GM19395 (cell line): ENCODE results near the gene CENPQ.

Experiments
- ATAC-seq: cut with Tn5 transposase; IDR thresholded peaks from one replicate; pipeline ENCODE4 v1.9.1; 2021; ENCODE audit warnings: mild to moderate bottlenecking, moderate library complexity; ENCODE audit not compliant: unreplicated experiment

Gene CENPQ

DNA sequence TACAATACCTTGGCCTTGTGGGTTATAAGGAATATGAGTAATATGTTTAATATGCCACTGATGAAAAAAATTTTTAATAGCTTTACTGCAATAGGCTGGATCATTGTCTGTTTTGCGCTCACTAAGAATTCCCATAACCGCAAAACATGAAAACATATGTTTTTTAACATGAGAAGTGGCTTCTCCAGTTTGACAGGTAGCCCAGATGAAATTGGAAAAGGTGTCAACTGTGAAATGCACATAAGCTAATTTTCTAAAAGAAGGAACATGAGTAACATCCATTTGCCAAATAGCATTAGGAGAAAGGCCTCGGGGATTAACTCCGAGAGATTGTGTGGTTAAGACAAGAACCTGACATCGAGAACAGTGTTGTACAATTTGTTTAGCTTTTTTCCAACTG, 41.5 kb downstream of the CENPQ start:
- no peak for ATAC-seq

DNA sequence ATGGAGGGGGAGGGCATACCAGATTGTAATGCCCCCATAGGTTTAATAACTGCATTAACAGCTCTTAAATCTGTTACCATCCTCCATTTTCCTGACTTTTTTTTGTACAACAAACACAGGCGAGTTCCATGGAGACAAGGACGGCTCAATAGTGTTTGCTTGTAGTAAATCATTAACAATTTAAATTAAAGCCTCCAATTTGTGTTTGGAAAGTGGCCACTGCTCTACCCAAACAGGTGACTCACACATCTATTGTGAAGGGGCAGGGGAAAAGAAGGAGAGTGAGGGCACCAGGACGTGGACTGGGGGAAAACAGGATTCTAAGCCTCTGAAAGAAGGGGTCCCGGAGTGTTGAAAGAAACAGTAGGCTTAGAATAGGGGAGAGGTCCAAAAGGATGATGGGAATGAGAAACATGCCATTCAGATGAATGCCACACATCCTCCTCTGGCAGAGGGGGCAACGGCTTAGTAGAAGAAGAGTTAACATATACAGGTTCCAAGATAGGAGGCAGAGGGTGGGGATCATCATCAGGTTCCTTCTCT, 43.5 kb downstream of the CENPQ start:
- no peak for ATAC-seq

- ATAC-seq, result no peak
Observed at GRCh38 chr6:49509342-49509741, 46.2 kb downstream of the CENPQ start.

- no peak for ATAC-seq
Observed at GRCh38 chr6:49513153-49513989, 50.2 kb downstream of the CENPQ start.

DNA sequence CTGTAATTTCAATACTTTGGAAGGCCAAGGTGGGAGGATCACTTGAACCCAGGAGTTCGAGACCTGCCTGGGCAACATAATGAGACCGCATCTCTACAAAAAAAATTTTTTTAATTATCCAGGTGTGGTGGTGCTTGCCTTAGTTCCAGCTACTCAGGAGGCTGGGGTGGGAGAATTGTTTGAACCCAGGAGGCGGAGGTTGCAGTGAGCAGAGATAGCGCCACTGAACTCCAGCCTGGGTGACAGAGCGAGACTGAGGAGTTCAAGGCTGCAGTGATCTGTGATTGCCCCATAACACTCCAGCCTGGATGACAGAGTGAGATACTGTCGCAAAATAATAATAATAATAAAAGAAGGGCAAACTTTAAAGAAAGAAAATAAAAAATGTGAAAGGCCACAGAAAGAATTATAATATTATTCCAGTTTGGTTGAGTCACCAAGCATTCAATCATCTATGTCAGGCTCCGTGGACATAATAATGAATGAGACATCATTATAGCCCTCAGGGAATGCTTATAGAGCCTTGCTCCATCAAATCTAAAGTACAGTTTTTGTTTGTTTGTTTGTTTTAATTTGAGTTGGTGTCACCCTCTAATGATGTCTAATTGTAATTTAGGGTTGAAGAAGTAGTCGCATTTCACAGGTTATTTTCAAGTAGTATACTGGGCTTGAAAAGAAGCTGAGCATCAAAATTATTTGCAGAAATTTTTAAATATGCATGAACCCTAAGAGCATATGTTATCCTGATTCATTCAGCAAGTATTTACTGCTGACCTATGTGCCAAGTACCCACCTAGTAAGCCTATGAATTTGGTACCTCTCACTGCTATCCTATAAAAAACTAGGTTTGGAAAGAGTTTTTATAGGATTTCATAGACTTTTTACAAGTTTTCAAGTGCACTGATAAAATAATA, 51.7 kb downstream of the CENPQ start:
- ATAC-seq, result no peak

DNA sequence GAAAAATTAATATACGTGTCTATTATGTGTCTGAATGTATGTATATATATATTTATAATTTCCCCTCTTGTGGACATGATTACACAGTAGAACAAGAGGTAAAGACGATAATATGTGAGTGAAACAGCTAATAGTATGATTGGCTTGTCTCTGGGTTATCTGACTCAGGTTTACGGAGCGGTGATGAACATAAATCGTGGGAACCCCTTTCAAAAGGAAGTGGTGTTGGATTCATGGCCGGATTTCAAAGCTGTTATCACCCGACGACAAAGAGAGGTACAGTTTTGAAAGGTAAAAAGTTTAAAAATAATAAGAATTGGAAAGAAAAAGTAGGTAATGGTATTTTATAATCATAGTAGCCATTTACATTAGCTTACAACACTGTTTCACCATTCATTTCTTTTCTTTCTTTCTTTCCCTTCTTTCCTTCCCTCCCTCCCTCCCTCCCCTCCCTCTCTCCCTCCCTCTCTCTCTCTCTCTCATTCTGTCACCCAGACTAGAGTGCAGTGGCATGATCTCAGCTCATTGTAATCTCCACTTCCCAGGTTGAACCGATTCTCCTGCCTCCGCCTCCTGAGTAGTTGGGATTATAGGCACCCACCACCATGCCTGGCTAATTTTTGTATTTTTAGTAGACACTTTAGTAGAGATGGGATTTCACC, 52.4 kb downstream of the CENPQ start:
- ATAC-seq, result no peak

- no peak for ATAC-seq
Observed at GRCh38 chr6:49516147-49516505, 53.0 kb downstream of the CENPQ start.

GRCh38 chr6:49517919-49518318, 54.7 kb downstream of the CENPQ start:
- no peak for ATAC-seq

- peak; percentile 92 for ATAC-seq
Observed at GRCh38 chr6:49519660-49520059, 56.5 kb downstream of the CENPQ start.

DNA sequence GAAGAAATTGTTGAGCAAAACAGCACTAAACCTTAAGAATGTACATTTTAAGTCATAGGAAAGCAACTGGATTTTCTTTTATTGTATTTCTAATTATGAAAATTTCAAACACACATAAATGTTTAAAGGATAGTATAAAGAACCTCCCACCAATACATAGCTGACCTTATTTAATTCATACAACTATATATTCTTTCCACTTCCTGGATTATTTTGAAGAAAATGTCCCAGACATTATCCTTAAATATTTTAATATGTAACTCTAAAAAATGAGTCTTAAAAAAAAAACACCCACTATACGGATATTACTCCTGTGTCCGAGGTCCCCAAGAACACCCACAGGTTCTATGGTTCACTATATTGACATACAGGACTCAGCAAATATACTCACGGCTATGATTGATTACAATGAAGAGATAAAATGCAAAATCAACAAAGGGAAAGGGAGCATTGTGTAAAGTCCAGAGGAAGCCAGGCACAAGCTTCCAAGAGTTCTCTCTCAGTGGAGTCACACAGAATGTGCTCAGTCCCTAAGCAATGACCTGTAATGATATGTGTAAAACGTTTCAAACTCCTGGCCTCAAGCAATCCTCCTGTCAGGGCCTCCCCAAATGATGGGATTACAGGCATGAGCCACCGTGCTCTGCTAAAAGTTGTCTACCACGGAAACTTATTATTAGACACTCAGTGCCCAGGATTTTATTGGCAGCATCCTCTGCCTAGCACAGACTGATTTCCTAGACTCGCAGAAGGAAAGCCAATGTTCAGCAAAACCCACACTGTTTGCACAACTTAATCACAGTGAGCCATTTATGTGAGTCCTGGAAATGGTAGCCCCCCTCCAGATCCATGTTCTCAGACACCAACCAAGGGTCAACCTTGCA, 59.8 kb downstream of the CENPQ start:
- ATAC-seq, result no peak

DNA sequence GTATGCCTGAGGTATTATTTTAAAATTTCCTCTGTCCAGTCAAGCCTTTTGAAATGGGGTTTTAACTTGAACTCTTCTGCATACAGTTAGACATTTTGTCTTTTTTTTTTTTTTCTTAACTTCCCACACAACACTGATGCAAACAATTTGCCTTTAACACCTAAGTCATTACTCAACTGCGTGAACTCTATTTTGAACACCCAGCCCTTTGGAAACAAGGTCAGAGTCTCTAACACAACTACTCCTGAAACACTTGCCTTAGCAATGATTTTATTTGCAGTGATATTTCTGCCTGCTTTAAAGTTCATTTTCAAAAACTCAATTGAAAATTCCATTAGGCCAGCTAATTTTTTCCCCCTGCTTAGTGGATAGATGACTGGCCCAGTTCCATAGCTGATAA, 60.7 kb downstream of the CENPQ start:
- ATAC-seq, result no peak

DNA sequence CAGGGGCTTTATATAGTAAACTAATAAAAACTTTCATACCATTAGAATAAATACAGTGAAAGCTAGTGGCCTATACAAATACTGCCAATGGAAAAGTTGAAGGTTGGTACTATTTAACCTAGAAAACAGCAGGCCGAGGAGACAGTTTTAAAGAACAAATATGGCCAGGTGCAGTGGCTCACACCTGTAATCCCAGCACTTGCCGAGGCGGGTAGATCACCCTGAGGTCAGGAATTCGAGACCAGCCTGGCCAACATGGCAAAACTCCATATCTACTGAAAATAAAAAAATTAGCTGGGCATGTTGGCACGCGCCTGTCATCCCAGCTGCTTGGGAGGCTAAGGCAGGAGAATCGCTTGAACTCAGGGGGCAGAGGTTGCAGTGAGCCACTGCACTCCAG, 61.4 kb downstream of the CENPQ start:
- ATAC-seq, result no peak

DNA sequence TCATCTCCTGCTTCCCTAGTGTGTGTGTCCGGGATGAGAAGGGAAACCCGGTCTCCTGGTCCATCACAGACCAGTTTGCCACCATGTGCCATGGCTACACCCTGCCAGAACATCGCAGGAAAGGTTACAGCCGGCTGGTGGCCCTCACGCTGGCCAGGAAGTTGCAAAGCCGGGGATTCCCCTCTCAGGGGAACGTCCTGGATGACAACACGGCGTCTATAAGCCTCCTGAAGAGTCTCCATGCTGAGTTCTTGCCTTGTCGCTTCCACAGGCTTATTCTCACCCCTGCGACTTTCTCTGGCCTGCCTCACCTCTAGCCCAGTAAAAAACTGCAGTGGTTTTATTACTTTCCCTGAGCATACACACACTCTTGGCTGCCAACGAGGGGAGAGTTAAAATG, 63.4 kb downstream of the CENPQ start:
- no peak for ATAC-seq

DNA sequence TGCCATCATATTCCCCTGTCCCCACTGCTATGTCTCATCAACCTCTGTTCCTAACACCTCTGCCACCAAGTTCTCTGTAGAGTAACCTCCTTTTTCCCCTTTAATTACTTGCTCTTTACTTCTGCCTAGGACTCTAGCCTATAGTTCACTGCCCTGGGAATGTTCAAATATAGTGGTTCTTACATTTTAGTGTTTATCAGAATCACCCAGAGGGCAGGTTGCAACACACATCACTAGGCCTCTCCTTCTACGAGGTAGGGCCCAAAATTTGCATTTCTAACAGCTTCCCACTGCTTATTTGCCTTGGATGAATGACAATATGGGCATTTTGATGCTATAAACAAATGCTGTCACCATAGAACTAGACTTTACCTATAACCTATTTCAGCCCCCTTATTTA, 64.2 kb downstream of the CENPQ start:
- ATAC-seq, result no peak

DNA sequence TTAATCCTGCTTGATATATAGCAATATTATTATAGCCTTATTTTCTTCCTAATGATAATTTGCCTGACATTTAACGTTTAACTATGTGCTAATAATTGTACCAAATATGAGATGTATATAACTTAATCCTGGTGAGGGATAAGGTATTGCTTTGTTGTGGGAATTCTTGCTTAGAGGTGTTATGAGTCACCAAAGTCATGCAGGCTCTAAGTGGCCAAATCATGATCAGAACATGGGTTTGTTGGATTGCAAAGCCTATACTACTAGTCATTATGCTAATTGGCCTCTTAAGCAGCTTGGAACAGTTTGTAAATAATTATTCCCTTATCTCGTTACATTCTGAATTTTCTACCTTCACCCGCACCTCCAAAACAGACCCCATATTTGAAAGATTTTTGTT, 65.4 kb downstream of the CENPQ start:
- ATAC-seq, result no peak

GRCh38 chr6:49530141-49530776, 67.1 kb downstream of the CENPQ start:
- ATAC-seq, result no peak

- peak; percentile 97 for ATAC-seq
Observed at GRCh38 chr6:49531774-49532569, 68.8 kb downstream of the CENPQ start.

DNA sequence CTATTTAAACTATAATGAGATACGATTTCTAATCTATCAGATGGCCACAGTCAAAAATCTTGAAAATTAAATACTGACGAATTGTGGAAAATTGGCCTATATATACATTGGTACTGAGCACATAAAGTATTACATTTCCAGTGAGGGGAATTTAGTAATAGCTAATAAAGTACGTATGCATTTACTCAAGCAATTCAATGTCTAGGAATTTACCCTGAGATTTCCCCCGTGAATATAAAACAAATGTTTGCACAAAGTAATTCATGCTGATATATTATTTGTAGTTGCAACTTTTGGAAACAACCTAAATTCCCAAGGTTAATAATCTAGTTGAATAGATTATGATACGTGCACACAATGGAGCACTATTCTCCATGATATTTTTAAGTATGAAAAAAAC, 72.6 kb downstream of the CENPQ start:
- ATAC-seq, result no peak

- ATAC-seq, result no peak
Observed at GRCh38 chr6:49539102-49539501, 75.9 kb downstream of the CENPQ start.
